ENCODE results near the gene OSBPL10.

GRCh38 chr3:31670722-31671121 is 310.3 kb downstream of the OSBPL10 start:
- no peak for TF ChIP-seq EZH2 (IDR thresholded peaks at IDR 0.05; ENCODE audit: insufficient read depth, poor library complexity, severe bottlenecking)
- no peak for TF ChIP-seq EZH2phosphoT487 (IDR thresholded peaks at IDR 0.05; ENCODE audit: insufficient read depth, low read depth)

All from GM23248 (cell line).